ENCODE measurements around the gene PLXNB2.
A peak's percentile ranks its signal among the peaks of the same experiment; 100 is the strongest.

GRCh38 chr22:50246242-50247175 is 60.9 kb downstream of the PLXNB2 start:
- peak; percentile 13; the same call in 1 of the 2 replicates for TF ChIP-seq CTCF (IDR thresholded peaks at IDR 0.05; ENCODE audit: low read length)
- no peak for TF ChIP-seq EZH2phosphoT487 (IDR thresholded peaks at IDR 0.05; ENCODE audit: low read length)
- no peak for TF ChIP-seq EZH2 (optimal IDR thresholded peaks at IDR 0.05; ENCODE audit: low read depth, low read length)
